Measurements from ENCODE around the gene PEX6. TPM values are rescaled to one million over a fixed set of nuclear protein-coding genes. Genes with fewer than 3 reads are reported as not detected.
A peak's percentile ranks its signal among the peaks of the same experiment; 100 is the strongest.
"Not testable (repeated sequence)": the region's sequence is repeated elsewhere in the genome, so short reads cannot be mapped to it uniquely, and the experiment has no call there.

Gene PEX6
- total RNA-seq, 1 donor from 2014 or later: 20.4 TPM

- no peak for ATAC-seq
- intact Hi-C loops (cut with DNase I): no loop called here
- DNase-seq (ENCODE audit: low spot score): no peak
Observed at GRCh38 chr6:42970871-42971612, 7.9 kb downstream of the PEX6 start.

DNA sequence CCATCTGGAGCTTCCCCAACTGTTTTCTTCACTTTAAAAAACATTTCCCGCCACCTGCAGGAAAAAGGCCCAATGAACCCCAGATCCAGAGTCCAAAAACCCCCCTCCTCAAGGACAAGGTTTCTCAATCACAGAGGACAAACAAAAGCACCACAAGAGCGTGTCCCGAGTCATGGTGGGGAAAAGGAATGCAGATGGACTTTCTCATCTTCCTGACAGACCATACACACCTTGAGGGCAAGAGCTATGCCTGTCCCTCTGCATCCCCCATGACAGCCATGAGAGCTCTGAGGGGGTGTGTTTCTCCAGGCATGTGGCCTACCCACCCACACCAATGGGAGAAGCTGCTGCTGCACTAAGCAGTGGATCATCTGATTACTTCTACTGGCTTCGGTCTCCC, 9.0 kb downstream of the PEX6 start:
- intact Hi-C loops (cut with DNase I): no loop called here
- DNase-seq (ENCODE audit: low spot score) (no peak), ATAC-seq (no peak)

- no peak for ATAC-seq
- intact Hi-C loops (cut with DNase I): no loop called here
Observed at GRCh38 chr6:42969431-42969830, 9.6 kb downstream of the PEX6 start.

DNA sequence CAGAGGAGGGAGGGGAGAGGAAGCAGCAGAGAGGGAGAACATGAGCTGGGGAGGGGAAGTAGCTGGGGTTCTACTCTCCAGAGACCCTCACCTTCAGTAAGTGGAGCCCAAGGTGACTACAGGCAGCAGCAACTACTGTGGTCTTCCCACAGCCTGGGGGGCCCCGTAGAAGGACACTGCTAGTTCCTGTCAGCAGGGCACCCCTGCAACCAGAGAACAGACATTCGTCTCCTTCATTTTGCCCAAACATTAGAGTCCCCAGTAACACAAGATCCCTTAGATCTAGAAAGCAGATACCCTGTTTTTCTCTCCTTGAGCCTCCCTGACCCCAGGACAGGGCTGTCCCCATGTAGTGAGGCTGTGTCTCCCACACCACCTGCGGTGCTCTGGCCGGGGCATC, 10.2 kb downstream of the PEX6 start:
- no peak for DNase-seq (ENCODE audit: low spot score)
- ATAC-seq: no peak
- intact Hi-C loops (cut with DNase I): no loop called here

More at GRCh38 chr6:42969431-42969830, 9.6 kb downstream of the PEX6 start:
- DNase-seq (ENCODE audit: low spot score): no peak

DNA sequence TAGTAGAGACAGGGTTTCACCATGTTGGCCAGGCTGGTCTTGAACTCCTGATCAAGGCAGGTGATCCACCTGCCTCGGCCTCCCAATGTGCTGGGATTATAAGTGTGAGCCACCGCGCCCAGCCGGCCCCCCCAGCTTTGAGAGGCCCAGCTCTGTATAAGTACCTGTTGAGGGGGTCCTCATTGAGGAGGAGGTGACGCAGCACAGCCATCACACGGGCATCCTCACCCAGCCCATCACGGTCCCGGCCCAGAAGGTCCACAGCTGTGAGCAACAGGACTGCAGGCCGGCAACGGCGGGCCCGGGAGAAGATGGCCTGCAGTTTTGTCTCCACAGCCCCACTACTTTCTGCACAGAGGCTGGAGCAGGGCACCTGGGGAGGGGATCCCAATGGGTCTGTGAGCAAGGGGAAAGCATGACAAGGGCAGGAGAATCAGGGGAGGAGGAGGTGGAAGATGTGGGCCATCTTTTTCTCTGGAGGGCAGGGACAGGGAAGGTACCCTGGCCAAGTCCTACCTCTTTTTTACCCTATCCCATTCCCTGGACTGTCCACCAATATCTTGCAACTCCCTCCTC, 10.8 kb downstream of the PEX6 start:
- ATAC-seq (no peak), DNase-seq (ENCODE audit: low spot score) (no peak)
- intact Hi-C loops (cut with DNase I): no loop called here

GRCh38 chr6:42967228-42967627, 11.8 kb downstream of the PEX6 start:
- DNase-seq (ENCODE audit: low spot score) (no peak), ATAC-seq (no peak)
- intact Hi-C loops (cut with DNase I): no loop called here

DNA sequence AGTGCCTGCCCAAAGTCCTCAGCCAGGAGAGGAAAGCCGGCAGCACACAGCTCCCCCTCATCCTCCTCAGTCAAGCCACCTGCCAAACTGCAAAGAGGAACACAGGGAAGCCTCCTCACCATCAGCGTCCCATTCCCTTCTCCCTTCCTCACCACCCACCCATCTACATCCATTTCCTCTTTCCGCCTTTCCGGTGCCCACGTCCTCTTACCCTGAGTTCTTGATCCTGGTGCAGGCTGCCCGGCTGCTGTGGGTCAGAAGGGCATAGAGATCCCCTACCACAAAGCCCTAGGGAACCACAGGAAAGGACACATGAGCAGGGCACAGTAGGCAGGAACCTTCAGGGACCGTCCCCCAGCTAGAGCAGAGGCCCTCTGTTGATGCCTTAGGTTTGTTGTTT, 12.4 kb downstream of the PEX6 start:
- intact Hi-C loops (cut with DNase I): no loop called here
- ATAC-seq: no peak
- no peak for DNase-seq (ENCODE audit: low spot score)

- intact Hi-C loops (cut with DNase I): no loop called here
- DNase-seq (ENCODE audit: low spot score) (no peak), ATAC-seq (no peak)
Observed at GRCh38 chr6:42963855-42964605, 15.0 kb downstream of the PEX6 start.

- ATAC-seq (no peak), DNase-seq (ENCODE audit: low spot score) (no peak)
- intact Hi-C loops (cut with DNase I): no loop called here
Observed at GRCh38 chr6:42963179-42963854, 15.7 kb downstream of the PEX6 start.

DNA sequence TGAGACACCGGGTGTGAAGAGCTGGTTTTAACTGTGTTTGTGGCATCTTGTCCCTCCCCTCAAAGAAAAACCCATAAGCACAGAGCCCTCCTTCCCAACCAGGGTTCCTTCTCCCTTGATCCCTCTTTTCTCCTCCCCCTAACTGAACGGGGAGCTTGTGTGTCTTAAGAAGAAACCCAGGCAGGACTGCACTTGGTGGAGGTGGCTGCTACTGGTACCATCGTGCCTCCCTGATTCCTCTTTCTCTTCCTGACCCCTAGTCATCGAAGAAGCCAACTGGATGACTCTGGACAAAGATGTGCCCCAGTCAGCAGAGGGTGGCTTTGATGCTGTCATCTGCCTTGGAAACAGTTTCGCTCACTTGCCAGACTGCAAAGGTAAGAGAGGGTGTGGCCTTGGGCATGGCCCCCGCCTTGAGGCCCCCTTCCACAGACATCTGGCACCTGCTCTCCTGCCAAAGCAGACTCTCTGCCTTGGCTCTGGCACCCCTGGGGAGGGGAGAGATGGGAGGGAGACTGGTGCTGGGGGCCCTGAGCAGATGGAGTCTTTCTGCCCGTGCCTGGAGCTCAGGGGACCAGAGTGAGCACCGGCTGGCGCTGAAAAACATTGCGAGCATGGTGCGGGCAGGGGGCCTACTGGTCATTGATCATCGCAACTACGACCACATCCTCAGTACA, 16.3 kb downstream of the PEX6 start:
- ATAC-seq: no peak
- intact Hi-C loops (cut with DNase I): no loop called here
- no peak for DNase-seq (ENCODE audit: low spot score)

DNA sequence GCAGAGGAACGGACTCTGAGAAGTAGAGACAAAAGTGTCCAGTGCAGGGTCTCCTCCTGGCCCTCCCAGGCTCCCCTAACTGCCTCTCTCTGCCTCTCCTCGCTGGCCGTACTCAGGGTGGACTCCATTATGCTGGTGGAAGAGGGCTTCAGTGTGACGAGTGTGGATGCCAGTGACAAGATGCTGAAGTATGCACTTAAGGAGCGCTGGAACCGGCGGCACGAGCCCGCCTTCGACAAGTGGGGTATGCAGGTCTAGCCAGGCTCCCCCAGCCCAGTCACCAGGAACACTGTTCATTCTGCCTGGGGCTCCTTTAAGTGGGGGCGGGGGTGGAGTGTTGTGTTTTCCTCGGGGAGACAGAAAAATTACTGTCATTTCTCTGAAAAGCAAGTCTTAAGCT, 16.9 kb downstream of the PEX6 start:
- no peak for ATAC-seq
- intact Hi-C loops (cut with DNase I): no loop called here
- no peak for DNase-seq (ENCODE audit: low spot score)

GRCh38 chr6:42961020-42961470, 17.9 kb downstream of the PEX6 start:
- intact Hi-C loops (cut with DNase I): no loop called here
- peak; percentile 14 for ATAC-seq
- DNase-seq (ENCODE audit: low spot score): no peak

GRCh38 chr6:42960243-42961019, 18.6 kb downstream of the PEX6 start, which contains the start of gene GNMT:
Gene GNMT (plus strand): TSS chr6:42960754. CDS start chr6:42960768, 14 bp downstream.
- intact Hi-C loops (cut with DNase I): no loop called here
- peak; percentile 71 for ATAC-seq
- no peak for DNase-seq (ENCODE audit: low spot score)

DNA sequence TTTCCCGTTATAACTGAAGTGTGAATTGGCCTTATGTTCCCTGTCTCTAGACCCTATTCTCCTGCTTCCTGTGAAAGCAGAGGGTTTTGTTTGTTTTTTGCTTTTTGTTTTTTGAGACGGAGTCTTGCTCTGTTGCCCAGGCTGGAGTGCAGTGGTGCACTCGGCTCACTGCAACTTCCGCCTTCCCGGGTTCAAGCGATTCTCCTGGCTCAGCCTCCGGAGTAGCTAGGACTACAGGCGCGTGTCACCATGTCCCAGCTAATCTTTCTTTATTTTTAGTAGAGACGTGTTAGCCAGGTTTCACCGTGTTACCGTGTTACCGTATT, 19.1 kb downstream of the PEX6 start:
- no peak for ATAC-seq
- intact Hi-C loops (cut with DNase I): no loop called here

GRCh38 chr6:42958125-42958524, 20.9 kb downstream of the PEX6 start:
- DNase-seq (ENCODE audit: low spot score): no peak
- ATAC-seq: no peak
- intact Hi-C loops (cut with DNase I): no loop called here

More for the DNA sequence above, 19.1 kb downstream of the PEX6 start:
- DNase-seq (ENCODE audit: low spot score): no peak

DNA sequence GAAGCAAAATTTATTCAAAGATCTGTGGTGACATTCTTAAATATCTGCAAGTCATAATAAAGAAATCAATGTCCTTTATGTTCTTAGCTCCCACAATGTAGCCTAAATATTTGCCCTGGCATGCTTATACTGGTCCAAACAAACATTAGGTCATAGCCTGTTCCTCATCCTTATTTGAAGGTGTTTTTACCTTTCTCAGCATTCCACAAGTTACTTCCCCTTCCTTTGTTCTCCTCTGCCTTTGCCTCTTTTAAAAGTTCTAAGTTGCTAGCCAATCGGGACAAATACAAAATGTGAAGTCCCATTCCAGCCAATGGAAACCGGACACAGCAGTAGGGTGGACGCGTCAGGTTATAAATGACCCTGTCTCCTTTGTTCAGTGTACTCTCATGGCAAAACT, 24.6 kb downstream of the PEX6 start:
- ATAC-seq; intact Hi-C loops (cut with DNase I); DNase-seq (ENCODE audit: low spot score): not testable (repeated sequence)

DNA sequence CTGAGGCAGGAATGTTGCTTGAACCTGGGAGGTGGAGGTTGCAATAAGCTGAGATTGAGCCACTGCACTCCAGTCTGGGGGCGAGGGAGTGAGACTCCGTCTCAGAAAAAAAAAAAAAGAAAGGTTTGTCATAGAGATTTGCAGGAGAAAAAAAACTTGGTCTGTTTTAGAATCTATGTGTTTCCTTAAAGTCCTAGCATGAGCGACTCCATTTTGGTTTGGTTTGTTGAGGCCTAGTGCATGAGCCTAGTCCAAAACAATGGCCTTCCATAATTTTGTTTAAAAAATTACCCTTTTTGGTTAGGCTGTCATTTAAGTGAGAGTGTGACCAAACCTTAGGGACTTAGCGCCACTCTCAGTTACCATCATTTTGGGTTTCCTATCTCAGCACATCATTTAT, 26.6 kb downstream of the PEX6 start:
- ATAC-seq (no peak), DNase-seq (ENCODE audit: low spot score) (no peak)
- intact Hi-C loops (cut with DNase I): no loop called here

- intact Hi-C loops (cut with DNase I): no loop called here
- ATAC-seq: peak; percentile 59
Observed at GRCh38 chr6:42947950-42948349, 31.0 kb downstream of the PEX6 start.

More at GRCh38 chr6:42947950-42948349, 31.0 kb downstream of the PEX6 start:
- no peak for DNase-seq (ENCODE audit: low spot score)

Measured in sciatic nerve (tissue), 2 donors.